Left cardiac atrium (tissue), 4 donors: ENCODE results near the gene EIF3A. TPM values are rescaled to one million over a fixed set of nuclear protein-coding genes. Genes with fewer than 3 reads are reported as not detected.
"Not testable (repeated sequence)": the region's sequence is repeated elsewhere in the genome, so short reads cannot be mapped to it uniquely, and the experiment has no call there.

ENCODE experiments used
- ATAC-seq, 2 donors: fragments of 200-7000 bp; cut with Tn5 transposase; one replicate each; pipeline ENCODE4 v1.9.1; 2020; ENCODE audit warnings: mild to moderate bottlenecking in 2 of 2, moderate library complexity in 2 of 2
- DNase-seq: peaks from one replicate; pipeline ENCODE4 v3.0.0-alpha.2; 2020
- intact Hi-C, 2 donors: fragments of 100-400 bp; cut with DNase I; formaldehyde crosslinking; loops; one replicate each; pipeline versions ENCODE4 v1.14.1 to v1.15.1; 2022 to 2023
- total RNA-seq, 2 donors: library from RNA; stranded (reverse); fragmentation: NEBNext Ultra II Directional; extraction: Animal tissue kit (Norgen Biotek cat#: 25700); gene quantifications; one replicate each; pipeline ENCODE4 v1.2.1, GENCODE V29; 2021
- donor health status: DM: no; HTN: yes; CAD: no.
- donor health status: DM: no; HTN: yes; CAD: no; lungs with severe emphysema.
- donor health status: DM: yes; HTN: yes; CAD: no.
- donor health status: Dilated cardiomyopathy.

EIF3A gene
- total RNA-seq, 2 donors from 2014 or later = 70.0 to 106 TPM

GRCh38 chr10:119103903-119104653, 23.5 kb upstream of the EIF3A start, which contains the start of gene DENND10:
DENND10 (plus strand) TSS chr10:119104113; CDS start chr10:119104143, 30 bp downstream.
- intact Hi-C loops = no loop called here
- DNase-seq (peak; percentile 81), ATAC-seq (peak; percentile 97 to 98)

- intact Hi-C loops = no loop called here
- ATAC-seq = no peak
- DNase-seq = no peak
Observed at GRCh38 chr10:119103241-119103902, 22.8 kb upstream of the EIF3A start.

- no peak for ATAC-seq
- intact Hi-C loops = no loop called here
- DNase-seq = no peak
Observed at GRCh38 chr10:119101366-119102098, 20.9 kb upstream of the EIF3A start.

DNA sequence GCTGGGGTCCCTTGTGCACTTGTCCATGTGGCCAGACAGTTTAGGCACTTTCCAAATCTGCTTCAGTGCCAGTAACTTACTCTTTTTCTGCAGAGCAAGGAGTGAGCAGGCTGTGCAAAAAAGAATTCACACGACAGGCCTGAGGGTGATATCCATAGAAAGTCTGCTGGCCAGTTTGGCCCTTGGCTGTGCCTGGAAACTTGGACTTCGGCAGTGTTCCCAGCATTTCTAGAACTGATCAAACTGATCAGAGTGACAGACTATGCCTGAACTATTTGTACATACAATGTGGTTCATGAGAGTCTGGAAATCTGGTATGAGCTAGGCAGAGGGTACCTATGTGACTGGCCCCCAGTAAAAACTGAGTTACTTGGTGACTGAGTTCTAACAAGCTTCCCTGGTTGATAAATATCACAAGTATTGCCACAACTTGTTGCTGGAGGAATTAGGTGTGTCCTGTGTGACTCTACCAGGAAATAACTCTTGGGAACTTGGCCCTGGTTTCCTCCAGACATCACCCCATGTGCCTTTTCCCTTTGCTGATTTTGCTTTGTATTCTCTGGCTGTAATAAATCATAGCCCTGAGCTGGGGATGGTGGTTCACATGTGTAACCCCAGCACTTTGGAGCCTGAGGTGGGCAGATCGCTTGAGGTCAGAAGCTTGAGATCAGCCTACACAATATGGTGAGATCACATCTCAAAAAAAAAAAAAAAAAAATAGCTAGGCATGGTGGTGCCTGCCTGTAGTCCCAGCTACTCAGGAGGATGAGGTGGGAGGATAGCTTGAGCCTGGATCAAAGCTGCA, 20.0 kb upstream of the EIF3A start:
- no peak for ATAC-seq
- intact Hi-C loops = no loop called here
- DNase-seq = no peak

DNA sequence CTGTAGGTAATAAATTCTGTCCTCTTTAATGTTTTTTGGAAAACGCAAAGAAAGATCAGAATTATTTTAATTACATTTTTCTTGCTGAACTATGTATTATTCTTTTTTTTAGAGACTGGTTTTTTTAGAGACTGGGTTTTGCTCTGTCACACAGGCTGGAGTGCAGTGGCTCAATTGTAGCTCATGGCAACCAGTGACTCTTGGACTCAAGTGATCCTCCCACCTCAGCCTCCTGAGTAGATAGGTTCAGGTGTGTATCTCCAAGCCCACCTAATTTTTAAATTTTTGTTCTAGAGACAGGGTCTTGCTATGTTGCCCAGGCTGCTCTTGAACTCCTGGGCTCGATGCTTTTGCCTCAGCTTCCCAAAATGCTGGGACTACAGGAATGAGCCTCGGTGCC, 18.0 kb upstream of the EIF3A start:
- intact Hi-C loops = no loop called here
- no peak for ATAC-seq
- no peak for DNase-seq

DNA sequence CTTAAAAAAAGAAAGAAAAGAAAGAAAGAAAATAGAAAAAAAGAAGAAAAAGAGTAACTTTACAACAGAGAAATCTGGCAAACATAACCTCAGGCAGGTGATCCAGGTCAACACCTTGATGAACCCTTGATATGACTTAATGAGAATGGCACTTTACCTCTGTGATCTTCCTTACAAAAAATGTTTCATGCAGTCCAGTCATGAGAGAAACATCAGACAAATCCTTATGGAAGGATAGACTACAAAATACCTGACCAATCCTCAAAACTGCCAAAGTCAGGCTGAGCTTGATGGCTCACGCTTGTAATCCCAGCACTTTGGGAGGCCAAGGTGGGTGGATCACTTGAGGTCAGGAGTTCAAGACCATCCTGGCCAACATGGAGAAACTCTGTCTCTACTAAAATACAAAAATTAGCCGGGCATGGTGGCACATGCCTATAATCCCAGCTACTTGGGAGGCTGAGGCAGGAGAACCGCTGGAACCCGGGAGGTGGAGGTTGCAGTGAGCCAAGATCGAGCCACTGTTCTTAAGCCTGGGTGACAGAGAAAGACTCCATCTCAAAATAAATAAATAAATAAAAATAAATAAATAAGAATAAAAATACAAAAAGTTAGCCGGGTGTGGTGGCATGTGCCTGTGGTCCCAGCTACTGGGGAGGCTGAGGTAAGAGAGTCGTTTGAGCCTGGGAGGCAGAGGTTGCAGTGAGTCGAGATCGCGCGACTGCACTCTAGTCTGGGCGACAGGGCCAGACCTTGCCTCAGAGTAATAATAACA, 16.2 kb upstream of the EIF3A start:
- DNase-seq, ATAC-seq: not testable (repeated sequence)

DNA sequence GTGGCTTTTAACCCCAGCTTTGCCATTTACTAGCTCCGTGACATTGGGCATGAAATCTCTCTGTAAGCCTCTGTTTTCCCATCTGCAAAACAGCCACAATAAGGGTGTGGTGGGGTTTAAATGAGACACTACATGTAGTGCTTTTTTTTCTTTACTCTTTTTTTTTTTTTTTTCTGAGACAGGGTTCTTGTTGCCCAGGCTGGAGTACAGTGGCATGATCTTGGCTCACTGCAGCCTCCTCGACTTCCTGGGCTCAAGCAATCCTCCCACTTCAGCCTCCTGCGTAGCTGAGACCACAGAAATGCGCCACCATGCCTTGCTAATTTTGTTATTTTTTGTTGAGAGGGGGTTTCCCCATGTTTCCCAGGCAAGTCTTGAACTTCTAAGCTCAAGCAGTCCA, 15.0 kb upstream of the EIF3A start:
- DNase-seq (no peak), ATAC-seq (no peak)
- intact Hi-C loops = no loop called here

More for the DNA sequence above, 16.2 kb upstream of the EIF3A start:
- intact Hi-C loops = not testable (repeated sequence)

GRCh38 chr10:119090968-119091367, 10.4 kb upstream of the EIF3A start:
- ATAC-seq (peak in 1 of 2 donors; percentile 61), DNase-seq (no peak)
- intact Hi-C loops = no loop called here

- DNase-seq (no peak), ATAC-seq (no peak)
- intact Hi-C loops = no loop called here
Observed at GRCh38 chr10:119090026-119090795, 9.6 kb upstream of the EIF3A start.

- ATAC-seq (no peak), DNase-seq (no peak)
- intact Hi-C loops = no loop called here
Observed at GRCh38 chr10:119087271-119087882, 6.8 kb upstream of the EIF3A start.

DNA sequence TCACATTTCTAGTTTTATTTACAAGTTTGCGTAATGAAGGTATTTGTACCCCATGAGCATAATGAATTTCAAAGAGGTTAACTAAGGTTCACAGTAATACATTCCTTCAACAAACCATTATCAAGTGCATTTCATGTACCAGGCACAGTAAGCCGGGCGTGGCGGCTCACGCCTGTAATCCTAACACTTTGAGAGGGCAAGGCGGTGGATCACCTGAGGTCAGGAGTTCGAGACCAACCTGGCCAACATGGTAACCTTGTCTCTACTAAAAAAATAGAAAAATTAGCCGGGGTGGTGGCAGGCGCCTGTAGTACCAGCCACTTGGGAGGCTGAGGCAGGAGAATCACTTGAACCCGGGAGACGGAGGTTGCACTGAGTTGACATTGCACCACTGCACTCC, 4.3 kb upstream of the EIF3A start:
- intact Hi-C loops = no loop called here
- ATAC-seq = no peak
- no peak for DNase-seq

DNA sequence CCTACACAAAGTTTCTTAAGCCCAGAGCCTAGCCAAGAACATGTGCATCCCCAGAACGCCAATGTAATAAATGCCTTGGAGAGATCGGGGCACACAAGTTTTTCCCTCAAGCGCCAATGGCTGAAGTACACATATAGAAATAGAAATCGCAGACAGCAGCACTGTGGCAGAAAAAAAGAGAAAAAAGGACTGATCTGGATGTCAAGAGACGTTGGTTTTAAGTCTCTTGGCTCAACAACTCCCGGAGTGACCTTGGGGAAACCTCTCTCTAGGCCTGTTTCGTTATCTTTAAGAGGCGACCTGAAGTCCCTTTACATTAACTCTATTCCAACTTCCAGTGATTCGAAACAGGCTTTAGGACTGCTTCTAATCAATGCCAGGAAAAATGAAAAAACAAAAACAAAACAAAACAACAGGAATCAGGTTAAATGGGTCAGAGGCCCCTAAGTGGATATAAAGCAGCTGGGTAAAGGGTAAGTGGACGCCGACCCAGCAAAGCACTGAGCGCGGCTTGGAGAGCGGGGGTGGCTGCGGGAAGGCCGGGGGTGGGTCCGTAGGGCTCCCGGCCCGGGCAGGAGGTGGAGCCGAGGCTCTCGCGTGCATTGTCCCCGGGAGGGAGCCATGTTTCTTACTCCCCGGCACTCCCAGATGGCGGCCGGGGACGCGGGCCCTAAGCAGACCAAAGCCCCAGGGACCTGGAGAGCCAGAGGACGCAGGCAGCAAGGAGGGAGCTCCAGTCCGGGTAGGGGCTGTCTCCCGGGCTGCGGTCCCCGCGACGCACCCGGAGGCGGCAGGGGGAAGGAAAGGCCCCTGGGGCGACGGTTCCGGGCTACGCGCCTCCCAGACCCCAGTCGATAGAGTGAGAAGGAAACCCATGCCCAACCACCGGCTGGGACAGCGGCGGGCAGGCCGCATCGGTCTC, 757 bp downstream of the EIF3A start:
- peak; percentile 92 to 95 for ATAC-seq
- intact Hi-C loops = no loop called here
- peak; percentile 85 for DNase-seq

- intact Hi-C loops = no loop called here
- ATAC-seq (no peak), DNase-seq (no peak)
Observed at GRCh38 chr10:119078422-119079179, 2.0 kb downstream of the EIF3A start.

GRCh38 chr10:119073584-119073983, 7.0 kb downstream of the EIF3A start:
- intact Hi-C loops = loop anchor here in 1 of 2 donors (5.0 kb wide), 1 partner anchor 36 kb away; no protein-coding TSS in a partner anchor
- ATAC-seq = no peak
- no peak for DNase-seq

GRCh38 chr10:119070395-119071165, 10.0 kb downstream of the EIF3A start:
- ATAC-seq (no peak), DNase-seq (no peak)
- intact Hi-C loops = loop anchor here in 1 of 2 donors (5.0 kb wide), 1 partner anchor 33 kb away; no protein-coding TSS in a partner anchor
